ENCODE results near the gene PODXL. TPM values are rescaled to one million over a fixed set of nuclear protein-coding genes. Genes with fewer than 3 reads are reported as not detected.

PODXL gene
- total RNA-seq, 4 donors from 2014 or later: 13.2 to 40.2 (median 26.6) TPM

GRCh38 chr7:131455001-131455400 is 101.4 kb downstream of the PODXL start:
- Histone ChIP-seq H3K4me3 (no peak overlapping the region), H3K36me3 (peaks cover 0 to 13% of the 10 kb centered on the region in 2 donors), H3K4me1 (no peaks in the 10 kb centered on the region), H3K27me3 (no peaks in the 10 kb centered on the region), H3K27ac (no peak overlapping the region), H3K9me3 (no peaks in the 10 kb centered on the region)
- WGBS, 2 donors (ENCODE audit: low coverage in 1 of 2): 60 to 79% methylated on average over 2 of the region's 2 CpGs
- TF ChIP-seq EP300 (IDR thresholded peaks at IDR 0.05) (no peak), POLR2A (IDR thresholded peaks at IDR 0.05) (no peak), POLR2AphosphoS5 (IDR thresholded peaks at IDR 0.05) (no peak)
- TF ChIP-seq, protein P1, sequence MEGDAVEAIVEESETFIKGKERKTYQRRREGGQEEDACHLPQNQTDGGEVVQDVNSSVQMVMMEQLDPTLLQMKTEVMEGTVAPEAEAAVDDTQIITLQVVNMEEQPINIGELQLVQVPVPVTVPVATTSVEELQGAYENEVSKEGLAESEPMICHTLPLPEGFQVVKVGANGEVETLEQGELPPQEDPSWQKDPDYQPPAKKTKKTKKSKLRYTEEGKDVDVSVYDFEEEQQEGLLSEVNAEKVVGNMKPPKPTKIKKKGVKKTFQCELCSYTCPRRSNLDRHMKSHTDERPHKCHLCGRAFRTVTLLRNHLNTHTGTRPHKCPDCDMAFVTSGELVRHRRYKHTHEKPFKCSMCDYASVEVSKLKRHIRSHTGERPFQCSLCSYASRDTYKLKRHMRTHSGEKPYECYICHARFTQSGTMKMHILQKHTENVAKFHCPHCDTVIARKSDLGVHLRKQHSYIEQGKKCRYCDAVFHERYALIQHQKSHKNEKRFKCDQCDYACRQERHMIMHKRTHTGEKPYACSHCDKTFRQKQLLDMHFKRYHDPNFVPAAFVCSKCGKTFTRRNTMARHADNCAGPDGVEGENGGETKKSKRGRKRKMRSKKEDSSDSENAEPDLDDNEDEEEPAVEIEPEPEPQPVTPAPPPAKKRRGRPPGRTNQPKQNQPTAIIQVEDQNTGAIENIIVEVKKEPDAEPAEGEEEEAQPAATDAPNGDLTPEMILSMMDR (IDR thresholded peaks at IDR 0.05): no peak
- no peak for ATAC-seq

- H3K9me3 ChIP-seq: no peaks in the 10 kb centered on the region
These were observed 101.9 kb downstream of the PODXL start for GRCh38 chr7:131454498-131454897.

More at GRCh38 chr7:131454498-131454897, 101.9 kb downstream of the PODXL start:
- H3K4me3 ChIP-seq: no peak overlapping the region
- H3K36me3 ChIP-seq: peaks cover 0 to 18% of the 10 kb centered on the region in 2 donors
- H3K27me3 ChIP-seq: no peaks in the 10 kb centered on the region
- H3K27ac ChIP-seq: no peak overlapping the region
- H3K4me1 ChIP-seq: no peaks in the 10 kb centered on the region
- ATAC-seq: no peak
- TF ChIP-seq, protein P1 (IDR thresholded peaks at IDR 0.05): no peak
- TF ChIP-seq POLR2AphosphoS5 (IDR thresholded peaks at IDR 0.05) (no peak), EP300 (IDR thresholded peaks at IDR 0.05) (no peak), POLR2A (IDR thresholded peaks at IDR 0.05) (no peak)
- 86 to 92% methylated on average over 1 of the region's 1 CpG for WGBS, 2 donors (ENCODE audit: low coverage in 1 of 2)

Other genes starting within 250 kb of the PODXL start
- gene MKLN1, start 228.8 kb downstream of the PODXL start, total RNA-seq: 10 to 100 TPM; 40.4 to 82.8 (median 58.6) TPM

Measured in gastroesophageal sphincter (tissue), 4 donors.